Left hindlimb (tissue), 1 donor: ENCODE data around the gene ATP4B.
A peak's percentile ranks its signal among the peaks of the same experiment; 100 is the strongest.

Experiments
- DNase-seq: peaks from one replicate; pipeline ENCODE4 v3.0.0-alpha.2; 2018

The ATP4B gene

DNA sequence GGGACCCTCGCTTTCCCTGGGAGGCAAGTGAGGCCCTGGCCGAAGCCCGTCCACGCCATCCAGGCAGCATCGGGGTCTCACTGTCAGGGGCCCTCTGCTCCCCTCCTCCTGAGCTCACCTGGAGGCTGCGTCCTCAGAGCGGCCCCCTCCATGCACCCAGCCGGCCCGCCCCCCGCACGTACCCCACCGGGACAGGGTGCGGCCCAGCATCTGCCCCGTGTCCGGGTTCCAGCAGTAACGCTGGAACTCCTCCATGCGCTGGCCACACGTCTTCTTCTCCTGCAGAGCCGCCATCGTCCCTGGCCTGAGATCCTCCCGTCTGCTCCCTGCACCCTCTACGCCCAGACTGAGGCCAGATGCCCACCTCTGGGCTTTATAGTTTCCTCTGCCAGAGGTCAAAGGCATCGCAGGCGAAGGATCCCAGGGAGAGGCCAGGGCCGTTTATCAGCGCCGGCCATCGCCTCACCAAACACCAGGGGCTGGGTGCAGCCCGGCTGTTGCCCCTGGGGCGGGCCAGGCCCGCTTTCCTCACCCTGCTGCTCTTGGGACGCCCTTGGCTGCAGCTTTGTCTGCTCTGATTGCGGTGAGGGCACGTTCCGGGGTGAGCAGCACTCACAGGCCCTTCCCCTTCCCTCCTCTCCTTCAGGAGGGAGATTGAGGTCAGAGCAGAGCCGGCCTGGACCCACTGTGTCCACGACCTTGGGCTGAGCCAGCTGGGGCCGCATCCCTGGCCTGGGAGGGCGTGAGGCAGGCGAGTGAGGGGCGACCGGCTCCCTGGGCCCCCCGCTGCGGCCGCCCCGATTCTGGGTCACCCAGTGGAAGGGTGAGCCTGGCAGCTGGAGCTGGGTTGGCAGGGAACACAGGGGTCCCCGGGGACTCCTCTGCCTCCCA, at the start of gene ATP4B:
Gene ATP4B, minus strand, starts transcription at position 348 of the 891 bp plus-strand sequence. Its CDS starts 54 bp downstream, at position 294.
- DNase-seq: peak; percentile 26

DNA sequence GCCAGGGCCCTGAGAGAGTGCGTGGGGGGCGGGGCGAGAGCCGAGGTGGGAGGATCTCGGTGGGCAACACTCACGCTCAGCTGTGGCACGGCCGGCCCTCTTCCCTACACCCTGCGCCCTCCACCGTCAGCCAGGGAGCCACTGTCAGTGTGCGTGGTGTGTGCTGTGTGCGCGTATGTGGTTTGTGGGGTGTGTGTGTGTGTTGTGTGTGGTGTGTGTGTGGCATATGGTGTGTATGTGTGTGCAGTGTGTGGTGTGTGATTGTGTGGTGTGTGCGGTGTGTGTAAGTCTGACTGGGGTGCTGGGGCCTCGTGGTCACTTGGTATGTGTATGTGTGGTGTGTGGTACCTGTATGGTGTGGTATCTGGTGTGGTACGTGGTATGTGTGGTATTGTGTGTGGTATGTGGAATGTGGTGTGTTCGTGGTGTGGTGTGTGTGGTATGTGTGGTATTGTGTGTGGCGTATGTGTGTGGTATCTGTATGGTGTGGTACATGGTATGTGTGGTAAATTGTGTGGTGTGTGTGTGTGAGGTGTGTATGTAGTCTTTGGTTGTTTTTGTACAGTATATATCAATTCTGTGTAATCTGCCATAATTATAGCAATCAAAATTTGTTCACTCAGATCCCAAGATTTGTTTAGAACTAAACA, 14.1 kb upstream of the ATP4B start:
- DNase-seq: peak; percentile 29

DNA sequence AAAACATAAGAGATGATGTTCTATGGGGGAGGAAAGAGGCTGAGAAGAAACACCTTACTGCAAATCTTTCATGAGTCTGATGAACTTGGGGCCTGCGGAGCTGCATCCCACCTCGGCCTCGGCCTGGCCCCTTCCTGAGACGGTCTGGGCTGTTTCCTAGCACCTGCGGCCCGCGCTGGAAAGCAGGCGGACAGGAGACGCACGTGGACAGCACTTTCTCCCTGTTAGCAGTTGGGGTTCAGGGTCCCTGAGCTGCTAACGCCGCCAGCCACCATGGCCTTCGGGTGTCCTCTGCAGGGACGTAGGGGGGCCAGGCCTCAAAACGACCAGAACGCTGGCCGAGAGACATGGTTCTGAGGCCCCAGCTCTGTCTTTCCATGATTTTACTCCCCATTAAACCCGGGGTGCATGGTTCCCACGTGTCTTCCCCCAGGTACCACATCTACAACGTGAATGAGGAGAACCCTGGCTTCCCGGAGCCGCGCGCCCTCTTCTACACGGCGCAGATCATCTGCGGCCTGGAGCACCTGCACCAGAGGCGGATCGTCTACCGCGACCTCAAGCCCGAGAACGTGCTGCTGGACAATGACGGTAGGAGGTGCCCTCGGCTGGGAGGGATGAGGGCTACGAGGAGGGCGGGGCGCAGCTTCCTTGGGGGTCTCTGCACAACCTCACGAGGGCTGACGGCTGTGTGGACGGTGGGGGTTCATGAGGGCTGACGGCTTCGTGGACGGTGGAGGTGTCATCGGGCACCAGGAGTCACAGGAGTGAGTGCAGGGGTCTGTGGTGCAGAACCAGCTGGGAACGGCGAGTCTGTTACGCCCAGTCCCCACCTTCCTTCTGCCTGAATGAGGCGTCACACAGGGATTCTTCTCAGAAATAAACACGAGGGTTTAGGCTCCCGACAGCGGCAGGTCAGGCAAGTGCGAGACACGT, 13.3 kb upstream of the ATP4B start:
- peak; percentile 14 for DNase-seq

DNA sequence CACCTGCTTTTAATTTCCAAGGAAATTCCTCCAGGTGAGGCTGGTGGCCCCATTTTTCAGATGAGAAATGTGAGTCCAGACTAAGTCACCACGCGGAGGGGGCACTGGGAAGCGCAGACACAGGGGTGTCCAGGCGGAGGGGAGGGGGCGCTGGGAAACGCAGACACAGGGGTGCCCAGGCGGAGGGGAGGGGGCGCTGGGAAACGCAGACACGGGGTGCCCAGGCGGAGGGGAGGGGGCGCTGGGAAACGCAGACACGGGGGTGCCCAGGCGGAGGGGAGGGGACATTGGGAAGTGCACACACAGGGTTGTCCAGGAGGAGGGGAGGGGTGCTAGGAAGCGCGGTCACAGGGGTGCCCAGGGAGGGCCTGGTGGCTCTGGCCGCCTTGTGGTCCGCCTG, 12.5 kb upstream of the ATP4B start:
- peak; percentile 9 for DNase-seq

DNA sequence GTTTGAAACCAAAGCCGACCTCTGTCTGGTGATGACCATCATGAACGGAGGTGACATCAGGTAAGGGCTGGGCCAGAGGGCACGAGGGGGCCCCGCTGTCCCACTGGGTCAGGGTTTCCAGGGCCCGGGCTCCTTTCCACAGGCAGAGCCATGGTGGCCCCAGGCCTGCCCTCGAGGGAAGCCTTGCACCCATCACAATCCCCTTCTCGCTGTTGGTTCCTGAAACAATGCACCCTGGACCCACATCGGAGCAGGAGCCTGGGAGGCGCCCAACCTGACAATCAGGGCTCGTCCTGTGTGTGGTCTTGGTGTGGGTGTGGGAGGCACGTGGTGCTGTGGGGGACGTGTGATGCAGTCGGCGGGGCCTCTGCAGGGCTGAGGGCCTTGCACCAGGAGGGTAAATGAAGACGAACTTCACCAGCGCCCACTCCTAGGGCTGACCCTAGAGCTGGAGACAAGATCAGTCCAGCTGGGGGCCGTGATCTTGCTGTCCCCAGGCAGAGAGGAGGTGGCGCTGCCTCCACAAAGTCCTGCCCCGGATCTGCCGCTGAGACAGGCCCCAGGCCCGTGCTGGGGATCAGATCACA, 11.8 kb upstream of the ATP4B start:
- DNase-seq: peak; percentile 11

DNA sequence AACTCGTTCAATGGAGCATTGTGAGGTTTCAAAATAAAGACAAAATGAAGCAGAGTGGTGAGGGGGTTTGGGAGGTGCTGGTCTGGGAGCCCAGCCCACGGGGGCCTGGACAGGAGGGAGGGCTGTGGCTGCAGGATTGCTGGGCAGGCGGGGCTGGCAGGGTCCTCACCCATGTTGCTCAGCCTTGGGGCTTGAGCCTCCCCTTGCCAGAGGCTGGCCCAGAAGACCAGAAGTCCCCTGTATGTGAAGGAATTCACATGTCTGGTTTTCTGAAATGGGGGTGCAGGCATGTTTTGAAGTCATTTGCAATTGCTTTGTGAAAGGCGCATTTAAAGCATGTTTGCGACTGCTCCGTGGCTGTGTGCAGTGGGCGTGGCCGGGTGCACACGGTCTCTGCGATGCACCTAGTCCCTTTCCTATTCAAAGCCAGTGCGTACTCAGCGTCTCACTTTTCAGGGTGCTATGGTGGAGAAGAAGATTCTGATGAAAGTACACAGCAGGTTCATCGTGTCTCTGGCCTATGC, 11.3 kb upstream of the ATP4B start:
- DNase-seq: peak; percentile 6

DNA sequence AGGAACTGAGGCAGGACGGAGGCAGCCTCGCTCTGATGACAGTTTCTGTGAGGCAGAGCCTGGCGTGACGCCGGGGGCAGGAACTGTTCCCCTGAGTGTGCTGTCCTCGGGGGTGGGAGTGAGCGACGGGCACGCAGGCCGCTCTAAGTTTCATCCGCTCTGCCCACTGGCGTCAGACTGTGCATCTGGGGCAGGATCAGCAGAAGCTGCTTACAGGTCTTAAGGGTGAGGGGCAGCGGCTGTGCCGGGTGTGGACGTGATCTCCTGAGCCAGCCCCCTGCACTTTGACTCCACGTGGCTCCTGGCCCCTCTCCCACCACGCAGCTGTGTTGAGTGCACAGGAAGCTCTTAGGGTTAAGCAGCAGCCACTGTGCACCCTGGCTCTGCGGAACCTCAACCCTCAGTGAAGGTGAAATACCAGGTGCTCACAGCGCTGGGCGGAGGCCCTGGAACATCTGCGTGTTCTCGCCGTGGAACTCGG, 10.5 kb upstream of the ATP4B start:
- DNase-seq: peak; percentile 9

DNA sequence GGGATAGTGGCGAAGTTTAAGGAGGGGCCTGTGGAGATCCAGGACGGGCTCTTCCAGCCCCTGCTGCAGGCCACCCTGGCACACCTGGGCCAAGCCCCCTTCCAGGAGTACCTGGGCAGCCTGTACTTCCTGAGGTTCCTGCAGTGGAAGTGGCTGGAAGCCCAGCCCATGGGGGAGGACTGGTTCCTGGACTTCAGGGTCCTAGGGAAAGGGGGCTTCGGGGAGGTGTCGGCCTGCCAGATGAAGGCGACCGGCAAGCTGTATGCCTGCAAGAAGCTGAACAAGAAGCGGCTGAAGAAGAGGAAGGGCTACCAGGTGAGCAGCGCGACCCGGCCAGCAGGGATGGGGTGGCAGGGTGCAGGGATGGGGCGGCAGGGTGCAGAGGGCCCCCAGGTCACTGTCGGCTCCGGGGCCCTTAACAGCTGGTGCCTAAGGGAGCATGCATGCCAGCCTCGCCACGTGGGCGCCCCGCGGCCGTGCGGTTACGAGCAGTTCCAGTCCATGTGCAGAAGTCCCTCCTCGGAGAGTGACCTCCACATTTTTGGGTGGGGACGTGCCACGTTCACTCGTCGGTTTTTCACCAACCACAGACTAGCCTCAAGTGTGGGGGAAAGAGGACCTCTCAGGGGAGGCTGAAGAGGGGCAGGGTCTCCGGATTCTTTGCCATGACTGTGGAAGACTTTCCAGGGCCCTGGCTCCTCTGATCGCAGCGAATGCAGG, 9.9 kb upstream of the ATP4B start:
- DNase-seq: peak; percentile 25

DNA sequence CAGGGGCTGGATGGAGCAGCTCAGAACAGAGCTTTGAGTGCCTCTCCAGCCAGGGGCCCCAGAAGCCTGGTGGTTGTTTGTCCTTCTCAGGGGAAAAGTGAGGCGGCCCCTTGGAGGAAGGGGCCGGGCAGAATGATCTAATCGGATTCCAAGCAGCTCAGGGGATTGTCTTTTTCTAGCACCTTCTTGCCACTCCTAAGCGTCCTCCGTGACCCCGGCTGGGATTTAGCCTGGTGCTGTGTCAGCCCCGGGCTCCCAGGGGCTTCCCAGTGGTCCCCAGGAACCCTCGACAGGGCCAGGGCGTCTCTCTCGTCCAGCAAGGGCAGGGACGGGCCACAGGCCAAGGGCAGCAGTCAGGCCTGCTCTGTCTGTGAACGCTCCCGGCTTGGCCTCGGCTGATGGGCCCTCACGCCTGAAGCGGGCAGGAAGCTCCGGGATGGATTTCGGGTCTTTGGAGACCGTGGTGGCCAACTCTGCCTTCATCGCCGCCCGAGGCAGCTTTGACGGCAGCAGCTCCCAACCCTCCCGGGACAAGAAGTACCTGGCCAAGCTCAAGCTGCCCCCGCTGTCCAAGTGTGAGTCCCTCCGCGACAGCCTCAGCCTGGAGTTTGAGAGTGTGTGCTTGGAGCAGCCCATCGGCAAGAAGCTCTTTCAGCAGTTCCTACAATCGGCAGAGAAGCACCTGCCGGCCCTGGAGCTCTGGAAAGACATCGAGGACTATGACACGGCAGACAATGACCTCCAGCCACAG, 9.1 kb upstream of the ATP4B start, which contains the start of gene GRK1:
Gene GRK1, plus strand, starts transcription at position 269 of the 751 bp plus-strand sequence. Its CDS starts 168 bp downstream, at position 437.
- DNase-seq: peak; percentile 33

DNA sequence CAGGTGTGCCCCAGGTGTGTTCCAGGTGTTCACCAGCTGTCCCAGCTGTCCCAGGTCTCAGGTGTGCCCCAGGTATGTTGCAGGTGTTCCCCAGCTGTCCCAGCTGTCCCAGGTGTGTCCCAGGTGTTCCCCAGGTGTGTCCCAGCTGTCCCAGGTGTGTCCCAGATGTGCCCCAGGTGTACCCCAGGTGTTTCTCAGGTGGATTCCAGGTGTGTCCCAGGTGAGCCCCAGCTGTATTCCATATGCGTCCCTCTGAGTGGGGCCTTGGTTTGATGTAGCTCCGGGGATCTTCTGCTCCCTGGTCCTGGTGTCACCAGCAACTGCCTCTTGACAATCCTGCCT, 8.3 kb upstream of the ATP4B start:
- DNase-seq: no peak

DNA sequence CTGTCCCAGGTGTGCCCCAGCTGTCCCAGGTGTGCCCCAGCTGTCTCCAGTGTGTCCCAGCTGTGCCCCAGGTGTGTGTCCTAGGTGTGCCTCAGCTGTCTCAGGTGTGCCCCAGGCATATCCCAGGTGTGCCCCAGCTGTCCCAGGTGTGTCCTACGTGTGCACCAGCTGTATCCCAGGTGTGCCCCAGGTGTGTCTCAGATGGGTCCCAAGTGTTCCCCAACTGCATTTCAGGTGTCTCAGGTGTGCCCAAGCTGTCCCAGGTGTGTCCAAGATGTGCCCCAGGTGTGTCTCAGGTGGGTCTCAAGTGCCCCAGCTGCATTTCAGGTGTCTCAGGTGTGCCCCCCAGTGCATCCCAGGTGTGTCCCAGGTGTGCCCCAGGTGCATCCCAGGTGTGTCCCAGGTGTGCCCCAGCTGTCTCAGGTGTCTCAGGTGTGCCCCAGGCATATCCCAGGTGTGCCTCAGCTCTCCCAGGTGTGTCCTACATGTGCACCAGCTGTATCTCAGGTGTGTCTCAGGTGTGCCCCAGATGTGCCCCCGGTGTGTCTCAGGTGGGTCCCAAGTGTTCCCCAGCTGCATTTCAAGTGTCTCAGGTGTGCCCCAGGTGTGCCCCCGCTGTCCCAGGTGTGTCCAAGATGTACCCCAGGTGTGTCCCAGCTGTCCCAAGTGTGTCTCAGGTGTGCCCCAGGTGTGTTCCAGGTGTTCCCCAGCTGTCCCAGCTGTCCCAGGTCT, 7.8 kb upstream of the ATP4B start:
- peak; percentile 40 for DNase-seq

DNA sequence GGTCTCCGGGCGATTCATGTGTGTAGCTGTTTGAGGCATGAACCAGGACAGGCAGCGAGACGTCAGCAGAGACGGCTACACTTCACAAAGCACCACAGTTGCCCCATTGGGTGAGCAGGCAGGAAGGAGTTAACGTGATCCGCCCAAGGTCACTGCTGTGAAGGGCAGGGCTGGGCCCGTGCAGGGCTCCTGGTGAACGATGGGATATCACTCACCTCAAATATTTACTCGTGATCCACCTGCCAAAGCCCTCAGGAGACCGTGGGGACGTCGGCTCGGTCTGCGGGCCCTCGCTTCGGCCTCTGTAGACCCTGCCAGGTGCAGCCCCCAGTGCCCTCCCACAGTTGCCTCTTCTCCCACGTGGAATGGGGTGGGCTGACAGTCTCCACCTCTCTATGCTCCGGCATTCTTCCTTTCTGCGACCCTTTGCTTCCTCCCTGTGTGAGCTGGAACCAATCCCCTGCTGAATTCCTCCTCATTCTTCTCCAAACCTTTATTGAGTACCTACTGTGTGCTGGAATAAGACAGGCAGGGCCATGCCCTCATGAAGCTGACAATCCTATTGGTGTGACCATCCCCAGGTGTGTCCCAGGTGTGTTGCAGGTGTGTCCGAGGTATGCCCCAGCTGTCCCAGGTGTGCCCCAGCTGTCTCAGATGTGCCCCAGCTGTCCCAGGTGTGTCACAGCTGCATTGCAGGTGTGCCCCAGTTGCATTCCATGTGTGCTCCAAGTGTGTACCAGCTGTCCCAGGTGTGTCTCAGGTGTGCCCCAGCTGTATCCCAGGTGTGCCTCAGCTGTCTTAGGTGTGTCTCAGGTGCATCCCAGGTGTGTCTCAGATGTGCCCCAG, 7.0 kb upstream of the ATP4B start:
- peak; percentile 27 for DNase-seq

DNA sequence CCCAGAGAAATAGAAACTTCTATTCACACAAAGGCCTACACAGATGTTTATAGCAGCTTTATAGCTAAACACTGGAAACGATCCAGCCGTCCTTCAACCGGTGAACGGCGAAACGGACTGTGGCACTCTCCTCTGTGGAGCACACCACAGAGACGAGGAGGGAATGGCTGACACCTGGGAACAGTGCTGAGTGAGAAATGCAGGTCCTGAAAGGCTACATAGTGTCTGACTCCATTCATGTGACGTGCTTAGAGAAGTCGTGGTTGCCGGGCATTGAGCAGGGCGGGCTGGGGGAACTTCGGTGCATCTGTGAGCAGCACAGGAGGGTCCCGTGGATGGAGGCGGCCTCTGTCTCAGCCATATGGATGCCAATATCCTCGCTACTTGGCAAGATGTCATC, 5.9 kb upstream of the ATP4B start:
- peak; percentile 2 for DNase-seq

DNA sequence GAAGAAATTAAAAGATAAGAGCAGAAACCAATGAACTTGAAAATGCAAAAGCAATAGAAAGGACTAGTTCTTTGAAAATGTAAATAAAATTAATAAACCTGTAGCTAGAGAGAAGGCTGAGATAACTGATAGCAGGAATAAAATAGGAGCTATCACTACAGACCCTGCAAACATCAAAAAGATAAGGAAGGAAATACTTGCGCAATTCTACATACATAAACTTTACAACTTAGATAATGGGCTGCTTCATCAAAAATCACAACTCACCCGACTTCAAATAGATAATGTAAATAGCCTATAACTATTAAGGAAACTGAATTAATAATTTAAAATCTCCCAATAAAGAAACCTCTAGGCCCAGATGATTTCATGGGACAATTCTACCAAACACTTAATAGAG, 3.5 kb upstream of the ATP4B start:
- DNase-seq: no peak

DNA sequence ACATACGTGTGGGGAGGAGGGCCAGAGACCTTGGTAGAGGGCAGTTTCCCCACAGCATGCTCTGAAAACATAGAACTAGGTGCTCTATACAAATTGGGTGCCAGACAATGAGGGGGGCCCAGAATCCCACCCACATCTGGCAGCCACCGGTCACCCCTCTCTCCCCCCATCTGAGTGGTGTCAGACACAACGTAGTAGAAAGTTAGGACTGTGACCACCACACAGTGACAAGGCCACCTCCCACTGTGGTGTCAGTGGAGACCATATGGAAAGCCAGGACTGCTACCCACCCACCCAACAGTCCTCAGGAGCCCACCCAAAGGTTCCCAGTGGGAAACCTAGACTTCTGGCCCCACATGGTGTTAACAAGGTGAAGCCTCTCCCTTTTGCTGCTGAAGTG, 2.1 kb upstream of the ATP4B start:
- DNase-seq: no peak

DNA sequence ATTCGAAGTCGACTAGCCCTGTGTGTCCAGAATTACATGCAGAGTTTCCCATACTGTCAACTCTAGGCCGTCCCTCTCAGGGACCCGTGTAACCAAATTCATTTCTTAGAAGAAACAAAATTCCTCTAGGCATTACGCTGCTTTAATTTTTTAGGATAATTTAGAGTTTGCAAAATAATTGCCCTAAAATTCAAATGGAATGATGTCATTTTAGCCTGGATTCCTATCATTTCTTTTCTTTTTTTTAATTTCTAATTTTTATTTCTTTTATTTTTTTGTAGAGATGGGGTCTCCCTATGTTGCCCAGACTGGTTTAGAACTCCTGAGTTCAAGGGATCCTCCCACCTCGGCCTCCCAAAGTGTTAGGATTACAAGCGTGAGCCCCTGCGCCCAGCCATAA, 1.3 kb upstream of the ATP4B start:
- DNase-seq: no peak

DNA sequence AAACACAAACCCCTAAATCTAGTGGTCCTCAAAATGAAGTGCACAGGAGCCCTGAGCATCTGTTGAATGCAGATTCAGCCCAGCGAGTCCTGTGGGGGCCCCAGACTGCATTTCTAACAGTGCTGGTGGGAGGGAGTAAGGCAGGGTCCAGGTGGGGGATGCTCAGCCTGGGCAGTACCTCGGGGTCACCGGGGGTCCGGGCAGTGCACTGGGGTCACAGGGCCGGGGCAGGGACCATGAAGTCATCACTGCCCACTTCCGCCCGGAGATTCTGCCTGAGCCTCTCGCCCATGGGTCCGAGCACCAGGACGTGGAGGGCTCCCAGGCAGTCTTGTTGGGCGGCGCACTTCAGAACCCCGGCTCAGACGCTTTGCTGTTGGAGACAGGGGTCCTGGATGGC, 838 bp upstream of the ATP4B start:
- DNase-seq: peak; percentile 14

DNA sequence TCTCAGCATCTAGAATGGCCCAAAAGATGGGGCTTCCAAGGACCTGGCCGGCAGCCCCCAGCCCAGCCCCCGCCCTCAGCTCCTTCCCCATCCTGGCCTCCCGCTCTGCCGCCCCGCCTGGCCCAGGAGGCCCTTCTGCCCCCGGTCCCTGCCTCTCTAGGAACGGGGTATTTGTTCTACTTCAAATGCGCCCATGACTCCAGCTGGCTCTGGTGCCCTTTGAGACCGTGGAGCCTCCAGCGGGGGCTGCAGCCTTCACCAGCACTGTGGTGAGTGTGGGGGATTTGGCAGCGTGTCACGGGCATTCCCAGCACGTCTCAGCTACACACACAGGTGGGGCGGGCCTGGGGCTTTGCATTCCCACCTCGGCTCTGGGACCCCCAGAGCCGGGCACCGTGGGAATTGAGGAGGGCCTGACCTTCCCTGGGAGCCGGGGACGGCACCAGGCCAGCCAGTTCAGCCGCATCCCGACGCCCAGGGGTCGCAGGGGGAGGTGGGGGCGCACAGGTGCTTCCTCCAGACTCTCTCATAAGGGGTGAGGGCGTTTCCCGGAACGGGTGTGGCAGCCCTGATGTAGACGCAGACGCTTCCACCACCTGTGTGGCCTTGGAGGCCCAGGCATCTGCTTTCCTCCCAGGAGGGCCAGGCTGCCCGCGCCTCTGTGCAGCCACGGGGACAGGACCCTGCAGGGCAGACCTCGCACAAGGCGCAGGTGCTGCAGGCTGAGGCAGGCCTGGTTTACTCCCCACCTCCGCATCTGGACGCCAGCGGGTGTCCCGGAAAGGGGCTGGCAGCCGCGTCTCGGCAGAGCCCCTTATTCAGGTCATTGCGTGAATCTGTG, 947 bp downstream of the ATP4B start:
- peak; percentile 16 for DNase-seq
